ENCODE results near the gene PRLH. TPM values are rescaled to one million over a fixed set of nuclear protein-coding genes. Genes with fewer than 3 reads are reported as not detected.

Gene PRLH
- total RNA-seq, 1 donor from 2014 or later, result not detected

DNA sequence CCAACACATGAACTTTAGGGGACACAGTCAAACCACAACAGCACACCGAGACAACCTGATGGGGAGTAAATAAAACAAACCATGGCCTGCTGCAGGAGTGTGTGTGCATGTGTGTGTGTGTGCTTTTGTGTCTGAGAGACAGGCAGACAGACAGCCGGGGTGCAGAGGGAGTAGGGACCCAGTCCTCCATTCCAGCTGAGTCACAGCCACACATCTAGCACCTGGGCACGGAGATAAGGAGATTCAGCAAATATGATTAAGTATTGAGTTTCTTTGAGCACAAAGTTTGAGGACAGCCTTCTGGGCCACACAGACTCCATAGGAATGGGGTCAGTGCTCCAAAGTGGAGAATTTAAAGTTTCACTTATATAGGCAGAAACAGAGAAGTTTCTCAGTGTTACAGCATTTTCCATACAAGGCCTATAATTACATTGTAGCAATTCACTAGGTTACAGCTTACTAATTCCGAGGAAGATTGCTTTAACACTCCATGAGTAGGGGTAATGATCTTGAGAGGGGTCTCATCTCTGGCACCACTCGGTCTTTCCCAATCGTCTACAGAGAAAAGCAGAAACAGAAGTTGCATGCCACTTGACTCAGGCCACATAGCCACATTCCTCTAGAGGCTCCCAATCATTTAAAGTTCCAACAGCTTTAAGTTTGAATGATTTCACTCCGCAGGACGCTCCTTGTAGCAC is 30.8 kb upstream of the PRLH start:
- H3K4me3 Mint-ChIP-seq (ENCODE audit: unreplicated experiment), result no peak overlapping the region
- peaks cover 25% of the 10 kb centered on the region for H3K4me1 Mint-ChIP-seq (ENCODE audit: unreplicated experiment)
- no peak for TF ChIP-seq CTCF (IDR thresholded peaks at IDR 0.05; ENCODE audit: unreplicated experiment)
- H3K36me3 Mint-ChIP-seq (ENCODE audit: low read depth, unreplicated experiment), result no peaks in the 10 kb centered on the region
- H3K27me3 Mint-ChIP-seq (ENCODE audit: unreplicated experiment), result peaks cover 3% of the 10 kb centered on the region
- H3K27ac Mint-ChIP-seq (ENCODE audit: unreplicated experiment), result no peak overlapping the region
- no peaks in the 10 kb centered on the region for H3K9me3 Mint-ChIP-seq (ENCODE audit: unreplicated experiment)
- DNase-seq (ENCODE audit: low spot score), result no peak

GRCh38 chr2:237536083-237536415 is 30.3 kb upstream of the PRLH start:
- Mint-ChIP-seq H3K9me3 (ENCODE audit: unreplicated experiment) (no peaks in the 10 kb centered on the region), H3K27ac (ENCODE audit: unreplicated experiment) (no peak overlapping the region), H3K36me3 (ENCODE audit: low read depth, unreplicated experiment) (no peaks in the 10 kb centered on the region), H3K4me1 (ENCODE audit: unreplicated experiment) (peaks cover 20% of the 10 kb centered on the region), H3K4me3 (ENCODE audit: unreplicated experiment) (no peak overlapping the region), H3K27me3 (ENCODE audit: unreplicated experiment) (peaks cover 4% of the 10 kb centered on the region)
- no peak for TF ChIP-seq CTCF (IDR thresholded peaks at IDR 0.05; ENCODE audit: unreplicated experiment)
- no peak for DNase-seq (ENCODE audit: low spot score)

GRCh38 chr2:237536617-237537016 is 29.8 kb upstream of the PRLH start:
- Mint-ChIP-seq H3K27ac (ENCODE audit: unreplicated experiment) (no peak overlapping the region), H3K9me3 (ENCODE audit: unreplicated experiment) (no peaks in the 10 kb centered on the region), H3K36me3 (ENCODE audit: low read depth, unreplicated experiment) (no peaks in the 10 kb centered on the region), H3K27me3 (ENCODE audit: unreplicated experiment) (peaks cover 7% of the 10 kb centered on the region), H3K4me3 (ENCODE audit: unreplicated experiment) (no peak overlapping the region), H3K4me1 (ENCODE audit: unreplicated experiment) (peaks cover 15% of the 10 kb centered on the region)
- DNase-seq (ENCODE audit: low spot score), result no peak
- no peak for TF ChIP-seq CTCF (IDR thresholded peaks at IDR 0.05; ENCODE audit: unreplicated experiment)

- DNase-seq (ENCODE audit: low spot score), result no peak
- H3K27me3 Mint-ChIP-seq (ENCODE audit: unreplicated experiment), result peaks cover 8% of the 10 kb centered on the region
- H3K36me3 Mint-ChIP-seq (ENCODE audit: low read depth, unreplicated experiment), result no peaks in the 10 kb centered on the region
- no peaks in the 10 kb centered on the region for H3K9me3 Mint-ChIP-seq (ENCODE audit: unreplicated experiment)
- H3K4me3 Mint-ChIP-seq (ENCODE audit: unreplicated experiment), result no peak overlapping the region
- H3K27ac Mint-ChIP-seq (ENCODE audit: unreplicated experiment), result no peak overlapping the region
- H3K4me1 Mint-ChIP-seq (ENCODE audit: unreplicated experiment), result no peaks in the 10 kb centered on the region
- TF ChIP-seq CTCF (IDR thresholded peaks at IDR 0.05; ENCODE audit: unreplicated experiment), result no peak
Measured at GRCh38 chr2:237538001-237538720, 28.2 kb upstream of the PRLH start.

GRCh38 chr2:237538901-237539300 is 27.5 kb upstream of the PRLH start:
- Mint-ChIP-seq H3K4me3 (ENCODE audit: unreplicated experiment) (no peak overlapping the region), H3K27me3 (ENCODE audit: unreplicated experiment) (peaks cover 8% of the 10 kb centered on the region), H3K4me1 (ENCODE audit: unreplicated experiment) (no peaks in the 10 kb centered on the region), H3K27ac (ENCODE audit: unreplicated experiment) (no peak overlapping the region), H3K9me3 (ENCODE audit: unreplicated experiment) (no peaks in the 10 kb centered on the region), H3K36me3 (ENCODE audit: low read depth, unreplicated experiment) (no peaks in the 10 kb centered on the region)
- no peak for DNase-seq (ENCODE audit: low spot score)
- TF ChIP-seq CTCF (IDR thresholded peaks at IDR 0.05; ENCODE audit: unreplicated experiment), result no peak
